Spleen (tissue), 7 donors: ENCODE measurements around the gene LPP.

Source experiments
- POLR2AphosphoS5 ChIP-seq, 3 donors: sonication (generic); formaldehyde crosslinking; IDR thresholded peaks; one replicate each; pipeline ENCODE4 v1.5.1; 2017; ENCODE audit warnings: antibody characterized with exemption in 3 of 3
- TF ChIP-seq, protein P1 (sequence below), 11 experiments: fragments of 200-600 bp in 7 of 11; fragments of 450-650 bp in 4 of 11; sonication (generic) in 4 of 11; IDR thresholded peaks in 8 of 11; conservative IDR thresholded peaks in 3 of 11; 1 replicate in 7 of 11; 2 replicates in 4 of 11; pipeline versions ENCODE4 v1.4.0 to v1.8.0; 2016 to 2021; ENCODE audit warnings: antibody characterized with exemption in 11 of 11, inconsistent platforms in 4 of 11, mild to moderate bottlenecking in 1 of 11
- donor health status: DM: no; HTN: no; CAD: no; lungs with moderate emphysema.
- donor health status: DM: no; HTN: no; CAD: no.
- donor health status: DM: no; HTN: no; CAD: no.

DNA sequence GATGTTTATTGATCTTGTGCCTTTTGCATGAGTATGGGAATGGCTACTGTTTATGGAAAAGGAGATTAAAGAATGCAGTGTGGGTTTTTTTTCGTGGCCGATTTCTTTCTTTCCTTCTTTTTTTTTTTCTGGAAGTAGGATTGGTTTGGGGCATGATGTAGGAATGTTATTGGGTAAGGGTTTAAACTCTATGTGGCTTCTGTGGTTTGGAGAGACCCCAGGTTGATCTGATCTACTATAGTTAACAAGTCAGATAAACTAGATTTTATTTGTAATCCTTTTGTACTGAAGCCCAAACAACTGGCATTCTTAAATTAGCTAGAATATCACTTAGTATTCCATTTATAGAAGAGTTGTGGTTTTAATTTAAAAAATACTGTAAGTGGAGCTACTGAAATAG, 304.8 kb downstream of the LPP start:
- TF ChIP-seq, protein P1, sequence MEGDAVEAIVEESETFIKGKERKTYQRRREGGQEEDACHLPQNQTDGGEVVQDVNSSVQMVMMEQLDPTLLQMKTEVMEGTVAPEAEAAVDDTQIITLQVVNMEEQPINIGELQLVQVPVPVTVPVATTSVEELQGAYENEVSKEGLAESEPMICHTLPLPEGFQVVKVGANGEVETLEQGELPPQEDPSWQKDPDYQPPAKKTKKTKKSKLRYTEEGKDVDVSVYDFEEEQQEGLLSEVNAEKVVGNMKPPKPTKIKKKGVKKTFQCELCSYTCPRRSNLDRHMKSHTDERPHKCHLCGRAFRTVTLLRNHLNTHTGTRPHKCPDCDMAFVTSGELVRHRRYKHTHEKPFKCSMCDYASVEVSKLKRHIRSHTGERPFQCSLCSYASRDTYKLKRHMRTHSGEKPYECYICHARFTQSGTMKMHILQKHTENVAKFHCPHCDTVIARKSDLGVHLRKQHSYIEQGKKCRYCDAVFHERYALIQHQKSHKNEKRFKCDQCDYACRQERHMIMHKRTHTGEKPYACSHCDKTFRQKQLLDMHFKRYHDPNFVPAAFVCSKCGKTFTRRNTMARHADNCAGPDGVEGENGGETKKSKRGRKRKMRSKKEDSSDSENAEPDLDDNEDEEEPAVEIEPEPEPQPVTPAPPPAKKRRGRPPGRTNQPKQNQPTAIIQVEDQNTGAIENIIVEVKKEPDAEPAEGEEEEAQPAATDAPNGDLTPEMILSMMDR (IDR thresholded peaks at IDR 0.05 in 8 of 11, conservative IDR thresholded peaks at IDR 0.05 in 3 of 11), result no peak
- no peak for TF ChIP-seq POLR2AphosphoS5 (IDR thresholded peaks at IDR 0.05)
